HG02970 (cell line): Measurements from ENCODE around the gene PAEP.

Source experiments
- ATAC-seq: cut with Tn5 transposase; IDR thresholded peaks from one replicate; pipeline ENCODE4 v1.9.1; 2021; ENCODE audit warnings: mild to moderate bottlenecking, moderate library complexity, moderate number of reproducible peaks; ENCODE audit not compliant: unreplicated experiment, low FRiP score

PAEP gene

DNA sequence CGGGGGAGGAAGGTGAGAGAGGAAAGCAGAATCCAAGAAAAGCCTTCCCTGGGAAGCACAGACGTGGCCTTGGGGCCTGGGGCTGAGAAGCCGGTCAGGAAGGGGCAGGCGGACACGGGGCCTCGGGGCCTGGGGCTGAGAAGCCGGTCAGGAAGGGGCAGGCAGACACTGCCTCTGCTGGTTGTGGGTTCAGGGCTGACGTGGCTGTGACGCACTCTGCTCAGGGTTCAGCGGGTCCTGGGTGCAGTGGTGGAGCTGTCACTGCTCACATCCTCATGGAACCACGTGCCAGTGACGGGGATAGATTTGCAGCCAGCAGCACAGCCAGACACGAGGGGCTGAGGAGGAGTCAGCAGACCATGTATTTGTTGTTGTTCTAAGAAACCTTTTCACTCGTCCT, 12.8 kb downstream of the PAEP start:
- ATAC-seq = no peak

DNA sequence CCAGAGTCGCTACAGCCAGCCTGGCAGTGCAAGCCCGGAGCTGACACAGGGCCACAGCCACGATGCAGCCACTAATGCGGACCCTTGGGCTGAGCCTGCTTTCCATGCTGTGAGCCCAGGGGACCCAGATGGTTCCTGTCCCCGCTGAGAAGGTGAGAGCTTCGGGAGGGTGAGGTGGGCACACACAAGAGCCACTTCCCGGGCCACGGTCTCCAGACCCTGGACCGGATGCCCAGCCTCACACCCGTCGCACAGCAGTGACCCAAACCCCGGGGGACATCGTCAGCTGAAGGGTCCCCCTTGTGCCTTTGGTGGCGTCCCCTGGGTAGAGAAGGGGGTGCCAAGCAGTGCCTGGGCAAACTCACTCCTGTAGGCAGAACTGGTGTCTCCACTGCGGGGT, 13.4 kb downstream of the PAEP start:
- no peak for ATAC-seq

DNA sequence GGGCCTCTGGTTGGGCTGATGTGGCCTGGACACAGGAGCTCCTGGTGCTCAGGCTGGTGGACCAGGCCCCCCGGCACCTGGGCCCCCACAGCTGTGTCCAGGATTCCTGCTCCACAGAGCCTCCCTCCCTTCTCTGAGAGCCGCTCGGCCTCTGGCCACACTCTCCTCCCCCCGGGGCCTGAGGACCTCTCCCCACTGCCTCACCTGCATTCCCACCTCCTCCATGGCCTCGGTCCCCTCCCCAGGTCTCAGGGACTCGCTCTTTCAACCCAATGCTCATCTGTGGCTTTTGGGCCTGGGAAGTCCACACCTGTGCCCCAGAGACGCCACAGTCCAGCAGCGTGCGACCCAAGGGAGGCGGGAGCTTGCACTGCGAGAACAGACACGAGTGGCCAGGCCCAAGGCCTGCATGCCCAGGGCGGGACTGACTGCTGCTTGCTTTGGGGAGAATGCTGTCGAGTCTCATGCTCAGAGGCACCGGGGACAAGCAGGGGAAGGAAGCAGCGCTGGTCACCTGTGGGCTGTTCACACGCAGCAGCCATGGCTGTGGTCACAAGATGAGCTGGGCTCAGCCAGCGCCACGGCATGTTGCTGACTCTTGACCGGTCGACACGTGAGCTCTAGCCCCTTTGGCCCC, 14.6 kb downstream of the PAEP start:
- ATAC-seq = no peak

DNA sequence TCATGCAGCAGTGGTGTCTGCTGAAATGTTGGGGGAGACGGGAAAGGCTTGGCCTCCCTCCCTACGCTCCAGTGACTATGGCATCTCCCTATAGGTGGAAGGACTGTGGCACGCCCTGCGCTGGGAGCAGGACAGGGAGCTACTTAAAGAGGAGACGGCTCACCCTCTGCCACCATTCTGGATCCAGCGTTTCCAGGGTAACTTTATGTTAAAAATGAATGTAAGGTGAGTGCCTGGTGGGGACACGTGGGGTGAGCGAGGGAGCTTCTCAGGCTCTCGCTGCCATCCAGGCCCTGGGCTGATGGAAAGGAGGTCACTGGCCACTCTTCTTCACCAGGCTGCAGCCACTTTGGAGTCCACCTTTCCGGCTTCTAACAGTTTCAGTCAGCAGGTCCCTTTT, 15.7 kb downstream of the PAEP start:
- no peak for ATAC-seq

DNA sequence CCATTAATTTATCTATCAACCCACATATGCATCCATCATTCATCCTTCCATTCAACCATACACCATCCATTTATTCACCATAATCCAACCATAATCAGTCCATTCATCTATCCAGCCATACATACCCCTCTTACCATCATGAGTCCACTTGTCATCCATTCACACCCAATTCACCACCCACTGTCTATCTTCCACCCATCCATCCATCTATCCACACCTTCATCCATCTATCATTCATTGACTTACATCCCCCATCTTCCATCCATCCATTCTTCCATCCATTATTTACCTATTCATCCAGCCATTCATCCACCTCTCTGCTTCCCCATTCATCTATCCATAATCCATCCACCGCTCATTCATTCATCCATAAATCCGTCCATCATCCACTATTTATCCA, 17.8 kb downstream of the PAEP start:
- no peak for ATAC-seq

DNA sequence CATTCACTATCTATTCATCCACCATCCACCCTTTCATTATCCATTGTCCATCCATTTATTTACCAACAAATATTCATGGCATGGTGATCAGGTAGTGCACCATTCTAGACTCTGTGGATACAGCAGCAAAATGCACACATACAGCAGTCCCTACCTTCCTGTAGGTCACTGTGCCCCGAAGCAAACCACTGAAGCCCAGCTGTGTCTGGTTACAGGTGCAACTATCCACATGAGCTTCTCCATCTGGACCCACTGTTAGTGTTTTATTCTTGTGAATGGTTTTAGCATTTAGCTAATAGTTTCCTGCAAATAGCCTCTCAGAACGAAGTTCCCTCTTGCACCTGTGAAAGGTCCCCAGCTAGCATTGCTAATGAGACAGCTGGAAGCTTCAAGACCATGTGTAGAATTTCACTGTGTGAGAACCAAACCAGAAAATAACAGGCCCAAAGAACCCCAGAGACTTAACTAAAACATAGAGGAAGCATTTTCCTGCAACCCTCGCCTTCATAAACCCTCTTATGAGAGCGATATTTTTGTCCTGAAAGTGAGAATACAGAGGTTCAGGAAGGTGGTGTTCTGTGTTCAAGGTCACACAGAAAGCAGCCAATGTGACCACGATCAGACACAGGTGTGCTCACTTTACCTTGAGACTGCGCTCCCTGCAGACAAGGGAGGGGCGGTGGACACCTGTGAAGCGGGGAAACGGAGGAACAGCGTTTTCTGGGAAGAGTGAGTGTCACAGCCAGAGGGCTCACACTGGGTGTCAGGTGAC, 18.5 kb downstream of the PAEP start:
- ATAC-seq = no peak

DNA sequence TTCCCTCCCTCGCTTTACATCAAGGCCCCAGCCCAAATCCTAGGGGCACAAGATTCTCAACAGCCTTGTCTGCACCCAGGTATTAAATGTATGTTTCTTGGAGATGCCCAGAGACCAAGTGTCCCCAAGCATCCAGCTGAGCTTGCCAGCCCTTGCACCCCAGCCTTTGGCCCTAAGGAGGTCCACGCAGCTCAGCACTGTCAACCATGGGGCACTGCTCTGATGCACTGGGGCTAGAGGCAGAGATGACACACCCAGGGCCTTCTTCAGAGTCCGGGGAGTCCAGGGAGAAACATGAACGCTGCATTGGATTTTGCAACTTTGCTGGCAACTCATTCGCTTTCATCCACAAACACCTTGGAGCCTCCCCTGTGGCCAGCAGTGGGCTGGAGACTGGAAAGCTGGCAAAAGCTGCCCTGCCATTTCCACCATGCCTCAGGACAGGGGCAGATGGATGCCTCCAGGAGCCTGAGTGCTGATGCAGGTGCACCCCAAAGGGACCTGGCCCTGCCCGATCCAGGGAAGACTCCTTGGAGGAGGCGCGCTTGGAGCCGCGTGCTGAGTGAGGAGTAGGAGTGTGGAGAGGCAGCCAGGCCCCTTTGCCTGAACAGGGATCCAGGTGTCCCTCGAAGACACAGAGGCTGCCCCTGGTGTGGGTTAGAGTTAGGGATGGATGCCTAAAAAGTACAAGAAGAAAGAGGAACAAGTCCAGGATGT, 19.3 kb downstream of the PAEP start:
- no peak for ATAC-seq

DNA sequence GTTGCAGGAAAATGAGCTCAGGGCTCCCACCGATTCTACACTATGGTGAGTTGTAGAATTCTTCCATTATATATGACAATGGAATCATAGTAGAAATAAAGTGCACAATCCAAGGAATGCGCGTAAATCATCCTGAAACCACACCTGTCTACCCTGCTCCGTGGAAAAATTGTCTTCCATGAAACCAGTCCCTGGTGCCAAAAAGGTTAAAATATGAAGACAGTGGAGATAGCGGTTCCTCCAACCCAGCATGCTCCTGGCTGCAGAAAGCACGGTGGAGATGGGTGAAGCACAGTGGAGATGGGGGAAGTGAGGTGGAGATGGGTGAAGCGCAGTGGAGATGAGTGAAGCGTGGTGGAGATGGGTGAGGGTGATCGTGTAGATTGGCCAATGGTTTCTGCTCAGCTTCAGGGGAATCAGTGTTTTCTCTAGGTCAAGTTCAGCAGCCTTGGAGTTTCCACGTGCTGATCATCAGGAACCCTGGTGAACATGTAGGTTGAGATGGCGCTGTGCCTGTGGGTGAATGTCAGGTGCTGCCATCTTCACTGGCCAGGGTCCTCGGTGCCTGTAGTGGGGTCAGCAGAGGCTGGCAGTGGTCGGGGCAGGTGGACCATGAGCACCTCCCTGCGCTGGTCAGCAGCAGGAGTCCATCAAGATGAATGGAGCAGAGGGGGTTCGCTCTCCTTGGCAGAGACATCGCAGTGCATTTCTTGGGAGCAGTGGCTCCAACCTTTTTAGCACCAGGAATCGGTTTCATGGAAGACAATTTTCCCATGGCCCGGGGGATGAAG, 20.3 kb downstream of the PAEP start:
- ATAC-seq = no peak

DNA sequence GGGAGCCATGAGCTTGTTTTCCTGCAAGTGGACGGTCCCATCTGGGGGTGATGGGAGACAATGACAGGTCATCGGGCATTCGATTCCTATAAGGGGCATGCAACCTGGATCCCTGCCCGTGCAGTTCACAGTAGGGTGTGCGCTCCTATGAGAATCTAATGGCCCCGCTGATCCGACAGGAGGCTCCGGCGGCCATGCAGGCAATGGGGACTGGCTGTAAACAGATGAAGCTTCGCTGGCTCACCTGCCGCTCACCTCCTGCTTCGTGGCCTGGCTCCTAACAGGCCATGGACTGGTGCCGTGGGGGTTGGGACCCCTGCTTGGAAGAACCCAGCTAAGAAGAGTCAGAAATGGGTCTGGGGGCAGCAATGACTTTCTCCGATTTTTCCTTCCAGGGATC, 21.0 kb downstream of the PAEP start:
- ATAC-seq = no peak

DNA sequence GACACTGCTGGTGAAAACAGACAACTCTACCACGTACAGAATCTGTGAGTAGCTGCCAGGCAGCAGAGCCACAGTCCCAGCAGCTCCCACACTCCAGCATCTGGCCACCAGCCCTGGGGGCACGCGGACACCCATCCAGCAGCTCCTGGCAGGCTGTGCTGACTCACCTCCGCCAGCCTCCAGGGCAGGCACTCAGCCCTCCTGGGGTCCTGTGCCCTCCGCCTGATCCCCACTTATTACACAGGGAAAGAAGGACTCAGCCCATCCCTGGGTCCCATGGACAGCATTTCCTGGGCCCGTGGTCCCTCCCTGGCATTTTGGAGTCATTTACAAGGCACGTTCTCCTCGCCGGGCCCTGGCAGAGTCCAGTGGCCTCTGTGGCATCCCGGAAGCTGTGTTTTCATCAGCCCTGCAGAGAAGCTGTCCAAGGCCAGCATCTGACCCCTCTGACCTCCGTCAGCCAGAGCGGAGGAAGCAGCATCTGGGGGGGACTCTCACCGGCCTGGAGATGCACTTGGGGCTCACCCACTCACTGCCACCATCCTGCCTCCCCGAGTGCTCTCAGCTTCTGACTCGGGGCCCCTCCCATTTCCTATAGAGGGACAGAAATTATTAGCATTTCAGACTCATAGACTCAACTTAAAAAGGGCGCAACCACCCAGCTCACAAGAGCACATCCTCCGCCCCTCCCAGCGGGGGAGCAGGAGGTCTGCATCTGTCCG, 21.6 kb downstream of the PAEP start:
- ATAC-seq = no peak

DNA sequence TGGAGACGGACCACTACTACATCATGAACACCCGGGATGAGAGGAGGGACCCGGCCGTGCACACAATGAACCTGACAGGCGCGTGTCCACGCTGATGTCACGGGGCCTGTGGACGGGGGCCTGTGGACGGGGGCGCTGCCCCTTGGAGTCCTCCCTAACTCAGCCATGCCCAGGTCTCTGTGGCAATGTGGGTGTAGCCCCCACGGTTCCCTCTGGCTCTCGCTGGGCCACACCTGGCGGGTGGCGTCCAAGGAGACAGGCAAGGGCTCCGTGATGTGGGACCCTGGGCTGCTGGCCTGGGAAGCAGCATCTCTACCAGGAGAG, 22.1 kb downstream of the PAEP start:
- ATAC-seq = no peak

DNA sequence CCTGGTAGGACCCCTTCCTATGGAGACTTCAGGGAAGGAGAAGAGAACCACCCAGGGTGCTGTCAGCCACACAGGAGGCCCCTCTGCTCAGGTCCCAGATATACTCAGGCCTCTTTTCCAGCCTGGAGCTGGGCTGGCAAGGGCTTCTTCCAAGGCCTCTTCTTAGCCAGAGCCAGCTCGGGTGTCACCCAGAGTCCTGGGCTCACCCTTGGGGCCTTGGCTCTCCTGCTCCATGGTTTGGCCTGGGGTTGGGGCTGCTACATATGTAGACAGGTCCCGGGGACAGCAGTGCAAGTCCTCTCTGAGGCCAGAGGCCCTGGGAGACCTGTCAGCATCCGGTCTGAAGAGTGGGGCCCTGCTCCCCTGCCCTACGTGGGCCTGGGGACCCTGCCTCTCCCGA, 22.8 kb downstream of the PAEP start:
- no peak for ATAC-seq

DNA sequence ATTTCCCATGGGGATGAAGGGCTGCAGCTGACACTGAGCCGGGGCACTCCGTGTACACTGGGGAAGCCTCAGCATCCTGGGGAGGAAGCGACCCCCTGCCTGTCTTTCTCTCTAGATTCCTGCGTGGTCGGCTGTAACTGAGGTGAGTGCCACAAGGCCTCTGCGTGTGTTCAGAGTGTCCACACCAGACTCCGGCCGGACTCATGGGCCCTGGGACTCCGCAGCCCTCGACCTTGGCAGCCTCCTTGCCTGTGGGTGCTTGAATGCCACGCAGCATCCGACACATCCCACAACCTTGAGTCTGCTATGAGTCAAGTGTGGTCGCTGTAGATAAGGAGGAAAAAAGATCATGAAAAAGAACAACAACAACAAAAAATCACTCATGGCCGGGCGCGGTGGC, 23.4 kb downstream of the PAEP start:
- no peak for ATAC-seq

DNA sequence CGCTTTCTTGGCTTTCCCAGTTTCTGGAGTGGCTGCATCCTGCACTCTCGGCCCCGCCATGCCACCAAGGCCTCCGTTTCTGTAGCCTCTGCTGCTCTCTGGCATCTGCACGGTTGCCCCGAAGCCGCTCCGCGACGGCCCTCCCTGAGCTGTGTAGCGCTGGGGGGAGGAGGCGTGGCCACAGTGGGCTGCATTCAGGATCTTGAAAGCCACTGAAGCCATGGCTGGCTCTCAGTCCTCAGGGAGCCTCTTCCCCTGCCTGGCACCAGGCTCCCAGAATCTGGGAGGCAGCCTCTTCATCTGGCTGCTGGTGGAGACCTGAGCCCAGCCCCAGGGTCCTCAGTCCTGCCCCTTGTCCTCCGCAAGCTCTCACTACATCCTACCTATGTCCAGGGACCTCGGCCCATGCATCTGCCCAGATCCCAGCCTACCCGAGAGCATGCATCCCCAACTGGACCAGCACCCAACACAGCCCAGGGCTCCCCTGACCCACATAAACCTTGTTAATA, 25.1 kb downstream of the PAEP start:
- no peak for ATAC-seq

DNA sequence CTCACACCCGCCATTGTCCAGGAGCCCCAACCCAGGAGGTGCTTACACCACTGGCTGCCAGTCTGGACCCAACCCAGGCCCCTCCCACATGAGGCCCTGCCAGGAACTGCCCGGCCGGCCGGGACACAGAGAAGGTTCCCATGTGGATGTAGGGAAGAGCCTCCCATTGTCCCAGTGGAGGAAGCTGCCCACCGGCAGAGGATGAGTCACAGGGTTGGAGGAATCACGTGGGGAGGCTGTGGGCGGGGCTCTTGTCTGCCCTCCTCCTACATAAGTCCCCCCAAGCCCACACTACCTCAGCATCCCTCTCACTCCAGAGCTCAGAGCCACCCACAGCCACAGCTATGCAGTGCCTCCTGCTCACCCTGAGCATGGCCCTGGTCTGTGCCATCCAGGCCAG, 26.1 kb downstream of the PAEP start:
- ATAC-seq = no peak

DNA sequence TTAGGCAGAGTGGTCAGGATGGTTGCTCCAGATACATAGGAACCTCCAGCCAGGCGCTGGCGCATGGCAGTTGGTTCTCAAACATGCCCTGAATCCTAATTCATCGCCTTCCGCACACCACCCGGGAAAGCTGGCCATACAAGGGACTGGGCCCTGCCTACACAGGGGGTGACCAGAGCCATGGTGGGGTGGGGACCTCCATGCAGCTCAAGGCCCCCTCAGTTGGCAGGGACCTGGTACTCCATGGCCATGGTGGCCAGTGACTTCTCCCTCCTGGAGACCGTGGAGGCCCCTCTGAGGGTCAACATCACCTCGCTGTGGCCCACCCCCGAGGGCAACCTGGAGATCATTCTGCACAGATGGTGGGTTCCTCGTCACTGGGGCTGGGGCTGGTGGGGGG, 26.8 kb downstream of the PAEP start:
- no peak for ATAC-seq

DNA sequence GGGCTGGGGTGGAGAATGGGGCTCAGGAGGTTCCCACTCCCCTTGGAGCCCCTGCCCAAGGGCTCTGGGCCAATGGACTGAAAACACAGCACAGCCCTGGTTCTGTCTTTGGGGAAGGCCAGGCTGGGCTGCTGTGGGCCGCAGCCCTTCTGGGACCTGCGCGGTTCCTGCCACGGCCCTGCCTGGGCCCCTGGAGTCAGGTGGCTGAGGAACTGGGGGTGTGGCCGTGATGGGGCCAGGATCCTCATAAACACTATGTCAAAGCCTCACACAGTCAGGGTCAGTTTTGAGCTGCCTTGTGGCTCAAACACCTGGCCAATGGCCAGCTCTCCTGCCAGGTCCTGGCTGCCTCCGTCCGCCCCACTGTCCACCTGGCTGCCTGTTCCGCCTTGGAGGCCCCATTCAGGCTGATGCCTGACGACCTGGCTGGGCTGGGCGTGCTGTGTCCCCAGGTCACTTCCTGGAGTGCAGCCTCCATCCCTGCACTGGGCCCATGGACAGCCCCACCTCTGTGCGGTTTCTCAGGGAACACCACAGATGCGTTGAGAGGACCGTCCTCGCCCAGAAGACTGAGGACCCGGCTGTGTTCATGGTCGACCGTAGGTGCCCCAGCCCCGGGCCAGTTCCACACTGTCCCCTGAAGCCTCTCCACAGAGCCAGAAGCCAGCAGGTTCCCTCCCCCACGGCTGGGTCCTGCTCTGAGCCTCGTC, 27.5 kb downstream of the PAEP start:
- ATAC-seq = no peak

DNA sequence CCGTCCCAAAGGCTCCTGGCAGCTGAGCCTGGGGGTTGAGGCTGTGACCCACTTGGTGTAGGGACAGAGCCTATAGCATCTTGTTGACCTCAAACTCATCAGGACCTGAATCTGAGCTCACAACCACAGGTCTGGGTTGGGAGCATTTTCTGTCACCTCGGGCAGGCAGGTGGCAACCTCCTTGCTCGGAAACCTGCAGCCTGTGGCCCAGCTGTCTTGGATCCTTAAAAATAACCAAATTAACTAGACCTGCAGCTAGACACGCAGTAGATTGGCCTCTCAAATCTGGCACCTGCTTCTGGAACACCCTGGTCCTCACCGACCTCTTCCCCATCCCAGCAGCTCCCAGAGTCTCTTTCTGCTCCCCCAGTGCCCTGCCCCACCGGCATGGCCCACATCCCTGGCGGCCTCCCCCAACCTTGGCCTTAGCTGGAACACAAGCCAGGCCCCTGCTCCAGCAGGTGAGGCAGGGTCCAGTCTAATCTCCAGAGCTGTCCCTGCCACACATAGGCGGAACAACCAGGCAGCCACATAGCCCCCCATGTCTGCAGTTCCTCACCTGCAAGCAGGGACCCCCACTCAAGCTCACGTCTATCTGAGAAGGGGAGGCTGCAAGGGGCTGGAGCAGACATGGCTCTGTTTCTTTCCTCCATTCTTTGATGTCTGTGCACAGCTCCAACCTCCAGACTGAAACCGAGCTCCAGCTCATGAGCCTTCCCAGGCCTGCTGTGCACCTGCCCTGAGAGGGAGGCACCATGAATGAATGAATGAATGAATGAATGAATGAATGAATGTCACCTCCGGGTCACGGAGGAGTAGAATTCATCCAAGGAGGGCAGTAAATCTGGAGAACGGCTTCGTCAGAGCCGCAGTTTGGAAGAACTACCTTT, 28.3 kb downstream of the PAEP start:
- ATAC-seq = no peak
